WI38 (cell line): ENCODE results near the gene PDGFA.

Experiments
- H3K4me3 ChIP-seq: 2 replicates; pipeline ENCODE4 v1.5.1; 2011; ENCODE audit warnings: low read depth, mild to moderate bottlenecking, control low read depth, low read length
- CTCF ChIP-seq: IDR thresholded peaks from 2 replicates; pipeline ENCODE4 v1.5.1; 2012; ENCODE audit warnings: low read depth, mild to moderate bottlenecking, control low read depth, low read length

PDGFA gene

GRCh38 chr7:462173-463103 is 57.2 kb downstream of the PDGFA start:
- no peak overlapping the region for H3K4me3 ChIP-seq
- TF ChIP-seq CTCF, result no peak

GRCh38 chr7:461453-462172 is 58.0 kb downstream of the PDGFA start:
- no peak for TF ChIP-seq CTCF
- H3K4me3 ChIP-seq, result no peak overlapping the region

GRCh38 chr7:461117-461452 is 58.6 kb downstream of the PDGFA start:
- no peak overlapping the region for H3K4me3 ChIP-seq
- TF ChIP-seq CTCF, result no peak

GRCh38 chr7:460374-461116 is 59.1 kb downstream of the PDGFA start:
- TF ChIP-seq CTCF, result no peak
- H3K4me3 ChIP-seq, result no peak overlapping the region

- no peak overlapping the region for H3K4me3 ChIP-seq
- no peak for TF ChIP-seq CTCF
These were observed 59.9 kb downstream of the PDGFA start for GRCh38 chr7:459584-460373.

- no peak overlapping the region for H3K4me3 ChIP-seq
- no peak for TF ChIP-seq CTCF
These were observed 61.0 kb downstream of the PDGFA start for GRCh38 chr7:458511-459245.
